ENCODE data around the gene CELF2. TPM values are rescaled to one million over a fixed set of nuclear protein-coding genes. Genes with fewer than 3 reads are reported as not detected.

The CELF2 gene
- total RNA-seq, 1 experiment from 2014 or later, result 28.7 TPM

GRCh38 chr10:11249808-11250195 lies 232.1 kb downstream of the CELF2 start:
- Histone ChIP-seq H3T11ph (ENCODE audit: low read length) (no peak overlapping the region), H3K14ac (ENCODE audit: insufficient read depth, low read length) (no peak overlapping the region), H3K18ac (ENCODE audit: insufficient read length, low read depth, low read length) (no peak overlapping the region), H4K8ac (replicated peaks; ENCODE audit: insufficient read length, low read depth, low read length) (no peak overlapping the region), H2BK20ac (ENCODE audit: low read depth, low read length, poor library complexity, severe bottlenecking) (no peak overlapping the region), H3K23ac (ENCODE audit: insufficient read length, low read depth, low read length) (no peak overlapping the region), H3K27ac (ENCODE audit: insufficient read length, low read depth, low read length) (no peak overlapping the region), H3K4me2 (ENCODE audit: insufficient read depth, insufficient read length, low read length) (no peak overlapping the region), H2BK12ac (ENCODE audit: insufficient read length, low read depth, low read length) (no peak overlapping the region), H3K79me2 (ENCODE audit: insufficient read depth, low read length) (no peaks in the 10 kb centered on the region), H2BK120ac (ENCODE audit: low read depth, low read length, poor library complexity, severe bottlenecking) (no peak overlapping the region), H3K4ac (ENCODE audit: low read depth, low read length) (no peak overlapping the region), H3K27me3 (ENCODE audit: insufficient read depth, low read length) (no peaks in the 10 kb centered on the region), H4K5ac (ENCODE audit: insufficient read length, low read depth, low read length) (no peak overlapping the region), H2AK5ac (ENCODE audit: insufficient read length, low read length) (no peak overlapping the region), H3K4me1 (ENCODE audit: insufficient read depth, low read length) (peaks cover 7% of the 10 kb centered on the region), H2AFZ (ENCODE audit: low read length) (no peak overlapping the region), H3K23me2 (ENCODE audit: insufficient read length, low read depth, low read length, poor library complexity, severe bottlenecking) (no peaks in the 10 kb centered on the region), H4K91ac (ENCODE audit: insufficient read length, low read depth, low read length) (no peak overlapping the region), H3K79me1 (ENCODE audit: insufficient read depth, low read depth, low read length, poor library complexity, severe bottlenecking) (no peaks in the 10 kb centered on the region), H3K56ac (ENCODE audit: insufficient read length, low read depth, low read length) (no peak overlapping the region), H2BK5ac (ENCODE audit: insufficient read length, low read length) (no peak overlapping the region), H3K9ac (ENCODE audit: extremely low read depth, insufficient read length, low read length) (no peak overlapping the region), H4K20me1 (ENCODE audit: control insufficient read depth, insufficient read depth, insufficient read length) (no peaks in the 10 kb centered on the region), H3K9me3 (ENCODE audit: control insufficient read depth, low read depth, low read length) (no peaks in the 10 kb centered on the region), H2BK15ac (ENCODE audit: low read depth, low read length) (no peak overlapping the region)
- H3K27me3 Mint-ChIP-seq (ENCODE audit: low read depth), result no peaks in the 10 kb centered on the region
- no peaks in the 10 kb centered on the region for H3K9me3 Mint-ChIP-seq
- peaks cover 0 to 8% (median 0%) of the 10 kb centered on the region in 3 experiments; a peak in 2 of 7 replicates for H3K36me3 Mint-ChIP-seq (ENCODE audit: insufficient read depth in 1 of 3, low read depth in 3 of 3)
- H3K4me3 Mint-ChIP-seq, result no peak overlapping the region
- peaks cover 15 to 17% of the 10 kb centered on the region in 2 experiments for H3K4me1 Mint-ChIP-seq
- WGBS (ENCODE audit: extremely low coverage, insufficient read length, low lambda C conversion rate), result no CpG with 5 or more reads among the region's 2 CpGs
- no peak for DNase-seq
- H3K27ac Mint-ChIP-seq, result no peak overlapping the region
- TF ChIP-seq CTCF (conservative IDR thresholded peaks at IDR 0.05), result no peak
